Tibial artery (tissue), 4 donors: ENCODE measurements around the gene PCLO.

Experiments used
- DNase-seq, 2 donors: peaks; one replicate each; pipeline ENCODE4 v3.0.0-alpha.2; 2019
- H3K27ac ChIP-seq, 2 donors: fragments of 200-600 bp; sonication (generic) in 1 of 2; 1 replicate in 1 of 2; 2 replicates in 1 of 2; pipeline ENCODE4 v1.5.1; 2018 to 2019; ENCODE audit warnings: mild to moderate bottlenecking in 1 of 2
- H3K27me3 ChIP-seq, 2 donors: fragments of 200-600 bp; sonication (generic) in 1 of 2; one replicate each; pipeline versions ENCODE4 v1.5.1 to v1.6.0; 2016 to 2019
- H3K36me3 ChIP-seq, 3 donors: fragments of 200-600 bp; sonication (generic) in 2 of 3; one replicate each; pipeline ENCODE4 v1.5.1; 2016 to 2019; ENCODE audit warnings: mild to moderate bottlenecking in 2 of 3
- H3K4me1 ChIP-seq, 4 donors: fragments of 200-600 bp; sonication (generic) in 2 of 4; 1 replicate in 3 of 4; 2 replicates in 1 of 4; pipeline ENCODE4 v1.5.1; 2016 to 2019
- H3K4me3 ChIP-seq, 2 donors: fragments of 200-600 bp; sonication (generic) in 1 of 2; 1 replicate in 1 of 2; 2 replicates in 1 of 2; pipeline ENCODE4 v1.5.1; 2018 to 2019; ENCODE audit warnings: mild to moderate bottlenecking in 2 of 2
- H3K9me3 ChIP-seq, 3 donors: fragments of 200-600 bp; sonication (generic) in 1 of 3; one replicate each; pipeline ENCODE4 v1.5.1; 2016 to 2019
- CTCF ChIP-seq, 2 experiments: fragments of 200-600 bp in 1 of 2; fragments of 450-650 bp in 1 of 2; IDR thresholded peaks; one replicate each; pipeline ENCODE4 v1.5.1; 2017 to 2019; ENCODE audit warnings: antibody characterized with exemption in 2 of 2, mild to moderate bottlenecking in 1 of 2, moderate library complexity in 1 of 2
- intact Hi-C: fragments of 100-400 bp; cut with DNase I; formaldehyde crosslinking; loops from one replicate; pipeline ENCODE4 v1.15.0; 2023; ENCODE audit warnings: low total_unique reads

The PCLO gene

GRCh38 chr7:82980130-82980788 is 182.4 kb downstream of the PCLO start:
- Histone ChIP-seq H3K4me1 (no peaks in the 10 kb centered on the region), H3K9me3 (no peaks in the 10 kb centered on the region), H3K27ac (no peak overlapping the region), H3K4me3 (no peak overlapping the region), H3K27me3 (no peaks in the 10 kb centered on the region), H3K36me3 (no peaks in the 10 kb centered on the region)
- DNase-seq: no peak
- intact Hi-C loops: no loop called here
- no peak for TF ChIP-seq CTCF (IDR thresholded peaks at IDR 0.05)

- no peak for TF ChIP-seq CTCF (IDR thresholded peaks at IDR 0.05)
- intact Hi-C loops: no loop called here
- H3K36me3 ChIP-seq: no peaks in the 10 kb centered on the region
Measured at GRCh38 chr7:82975811-82976468, 186.7 kb downstream of the PCLO start.

GRCh38 chr7:82972135-82972534 is 190.5 kb downstream of the PCLO start:
- Histone ChIP-seq H3K4me3 (no peak overlapping the region), H3K27me3 (no peaks in the 10 kb centered on the region), H3K9me3 (no peaks in the 10 kb centered on the region), H3K27ac (no peak overlapping the region), H3K36me3 (no peaks in the 10 kb centered on the region), H3K4me1 (no peaks in the 10 kb centered on the region)
- no peak for DNase-seq
- intact Hi-C loops: no loop called here
- no peak for TF ChIP-seq CTCF (IDR thresholded peaks at IDR 0.05)

More at GRCh38 chr7:82975811-82976468, 186.7 kb downstream of the PCLO start:
- DNase-seq: no peak
- Histone ChIP-seq H3K4me3 (no peak overlapping the region), H3K4me1 (no peaks in the 10 kb centered on the region), H3K27ac (no peak overlapping the region), H3K9me3 (no peaks in the 10 kb centered on the region), H3K27me3 (no peaks in the 10 kb centered on the region)

- Histone ChIP-seq H3K36me3 (no peaks in the 10 kb centered on the region), H3K4me3 (no peak overlapping the region), H3K9me3 (no peaks in the 10 kb centered on the region), H3K4me1 (no peaks in the 10 kb centered on the region), H3K27ac (no peak overlapping the region), H3K27me3 (no peaks in the 10 kb centered on the region)
- DNase-seq: no peak
- TF ChIP-seq CTCF (IDR thresholded peaks at IDR 0.05): no peak
- intact Hi-C loops: no loop called here
Measured at GRCh38 chr7:82965088-82966036, 197.3 kb downstream of the PCLO start.

- Histone ChIP-seq H3K27me3 (no peaks in the 10 kb centered on the region), H3K27ac (no peak overlapping the region), H3K9me3 (no peaks in the 10 kb centered on the region), H3K4me1 (no peaks in the 10 kb centered on the region), H3K36me3 (no peaks in the 10 kb centered on the region), H3K4me3 (no peak overlapping the region)
- TF ChIP-seq CTCF (IDR thresholded peaks at IDR 0.05): no peak
- DNase-seq: no peak
- intact Hi-C loops: no loop called here
Measured at GRCh38 chr7:82964150-82964882, 198.4 kb downstream of the PCLO start.
